NCI-H2107 (cell line): ENCODE data around the gene PLOD2.

Experiments
- DNase-seq: peaks from one replicate; lab custom pipeline; 2025; lab: John Stamatoyannopoulos, UW

PLOD2 gene

DNA sequence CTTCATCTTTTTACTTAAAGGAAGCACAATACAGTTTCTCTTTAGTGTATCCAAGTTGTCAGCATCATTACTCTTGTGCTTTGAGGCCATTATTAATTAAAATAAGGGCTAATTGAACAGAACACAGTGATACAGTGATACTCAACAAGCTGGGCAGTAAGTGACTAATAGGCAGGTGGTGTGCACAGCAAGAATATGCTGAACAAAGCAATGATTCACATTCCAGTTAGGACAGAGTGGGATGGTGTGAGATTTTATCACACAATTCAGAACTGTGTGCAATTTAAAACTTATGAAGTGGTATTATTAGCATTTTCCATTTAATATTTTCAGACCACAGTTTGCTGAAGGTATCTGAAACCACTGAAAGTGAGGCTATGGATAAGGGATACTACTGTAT is 116.9 kb downstream of the PLOD2 start:
- DNase-seq = no peak

DNA sequence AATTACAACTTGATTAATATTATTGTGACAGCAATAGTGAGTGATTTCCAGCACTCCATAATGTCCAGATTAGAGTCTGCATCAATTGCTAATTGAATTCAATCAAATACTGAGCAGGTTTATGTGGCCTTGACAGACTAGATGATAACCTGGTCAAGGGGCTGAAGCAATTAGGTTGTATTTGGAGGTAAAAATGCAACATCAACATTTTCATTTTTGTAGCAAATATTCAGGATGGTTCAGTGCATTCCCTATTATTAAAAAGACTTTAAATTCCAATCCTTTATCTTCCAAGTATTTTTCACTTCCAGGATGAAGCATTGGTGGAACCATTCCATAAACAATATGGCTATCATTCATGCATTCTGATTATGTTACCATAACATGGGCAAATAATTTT is 120.4 kb downstream of the PLOD2 start:
- no peak for DNase-seq

DNA sequence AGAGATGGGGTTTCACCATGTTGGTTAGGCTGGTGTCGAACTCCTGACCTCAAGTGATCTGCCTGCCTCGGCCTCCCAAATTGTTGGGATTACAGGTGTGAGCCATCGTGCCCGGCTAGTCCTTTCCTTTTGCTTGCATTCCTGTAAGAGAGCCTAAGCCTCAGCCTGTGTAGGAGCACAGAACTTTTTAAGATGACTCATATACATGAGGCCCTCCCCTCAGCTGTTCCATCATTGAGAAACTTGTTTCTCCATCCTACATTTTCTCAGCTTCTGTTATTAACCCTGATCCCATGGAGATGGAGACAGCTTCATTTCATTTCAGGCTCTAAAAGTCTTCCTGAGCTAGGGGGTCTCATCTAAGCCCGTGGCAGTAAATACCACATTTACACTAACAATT is 123.3 kb downstream of the PLOD2 start:
- no peak for DNase-seq

DNA sequence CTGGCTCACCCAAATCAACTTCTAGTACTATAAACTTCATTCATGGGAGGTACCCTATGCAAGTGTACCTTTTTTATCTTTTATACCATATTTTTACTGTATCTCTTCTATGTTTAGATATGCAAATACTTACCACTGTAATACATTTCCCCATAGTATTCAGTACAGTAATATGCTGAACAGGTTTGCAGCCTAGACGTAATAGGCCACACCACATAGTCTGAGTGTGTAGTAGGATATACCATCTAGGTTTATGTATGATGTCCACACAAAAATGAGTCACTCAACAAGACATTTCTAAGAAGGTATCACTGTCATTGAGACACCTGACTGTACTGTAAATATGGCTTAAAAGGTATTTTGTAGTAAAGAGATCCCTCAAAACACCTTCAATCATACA is 124.7 kb downstream of the PLOD2 start:
- DNase-seq = no peak

GRCh38 chr3:146035366-146035765 is 125.6 kb downstream of the PLOD2 start:
- DNase-seq = no peak

DNA sequence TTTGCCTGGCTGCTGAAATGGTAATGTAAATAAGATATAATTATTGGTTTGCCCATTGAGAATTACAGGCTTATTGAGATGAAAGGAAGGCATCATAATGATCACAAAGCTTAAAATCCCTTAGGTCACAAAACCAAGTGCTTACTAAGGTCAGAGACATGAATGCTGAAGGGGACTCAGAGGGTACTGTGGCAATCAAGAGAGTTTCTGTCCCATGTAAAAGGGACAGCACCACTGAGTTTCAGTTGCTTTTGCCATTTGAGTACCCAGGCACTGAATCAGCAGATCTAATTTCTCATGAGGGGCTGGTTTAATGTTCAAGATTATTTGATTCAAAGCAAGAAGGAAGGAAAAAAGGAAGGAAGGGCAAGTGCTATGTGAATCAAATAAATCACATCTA is 127.0 kb downstream of the PLOD2 start:
- no peak for DNase-seq

DNA sequence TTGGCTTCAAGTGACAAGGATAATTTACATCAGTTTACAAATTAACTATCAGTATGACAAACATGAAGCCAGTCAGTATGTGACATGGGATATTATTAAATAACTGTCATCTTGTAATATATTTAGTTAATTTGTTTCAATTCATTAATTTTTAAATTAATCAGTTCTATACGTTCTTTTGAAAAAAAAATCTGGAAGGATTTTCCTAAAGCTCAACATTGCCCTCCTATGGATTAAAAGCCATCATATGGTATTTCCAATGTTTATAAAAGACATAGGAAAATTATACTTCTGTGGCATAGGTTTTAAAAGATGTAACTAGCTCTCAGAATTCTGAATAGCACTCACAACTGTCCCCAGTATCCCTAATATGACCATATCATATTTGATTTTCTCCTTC is 134.4 kb downstream of the PLOD2 start:
- DNase-seq = no peak

DNA sequence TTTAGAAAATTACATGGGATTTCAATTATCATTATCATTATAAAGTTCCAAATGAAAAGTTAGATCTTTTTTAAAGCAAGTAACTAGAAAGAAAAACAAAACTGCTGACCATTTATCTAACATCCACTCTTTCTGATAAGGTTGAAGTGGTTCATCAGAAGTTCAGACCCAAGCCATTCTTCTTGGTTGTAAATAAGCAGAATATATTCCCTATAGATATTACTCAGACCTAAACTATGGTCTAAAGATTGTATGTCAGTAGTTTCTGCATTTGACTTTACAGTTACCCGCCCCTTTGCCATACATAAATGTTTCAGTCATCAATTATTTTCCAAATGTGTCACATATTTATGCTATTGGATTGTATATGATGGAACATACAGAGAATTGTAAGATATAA is 136.7 kb downstream of the PLOD2 start:
- no peak for DNase-seq

DNA sequence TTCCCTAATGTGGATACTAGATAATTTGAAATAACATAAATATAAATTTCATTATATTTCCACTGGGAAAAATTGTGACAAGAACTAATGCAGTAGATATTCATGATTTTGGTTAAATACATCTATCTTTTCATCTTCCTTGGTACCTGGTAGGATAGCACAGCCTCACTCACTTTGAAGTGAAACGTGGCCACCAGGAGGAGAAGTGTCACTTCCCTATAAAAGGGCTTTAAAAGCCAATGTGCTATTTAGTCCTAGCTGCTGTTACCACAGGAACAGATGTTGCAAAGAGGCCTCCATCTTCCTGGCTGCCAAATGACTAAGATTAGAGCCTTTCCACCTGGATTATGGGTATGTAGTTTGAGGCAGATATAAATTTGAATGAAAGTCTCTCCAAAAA is 140.0 kb downstream of the PLOD2 start:
- no peak for DNase-seq

DNA sequence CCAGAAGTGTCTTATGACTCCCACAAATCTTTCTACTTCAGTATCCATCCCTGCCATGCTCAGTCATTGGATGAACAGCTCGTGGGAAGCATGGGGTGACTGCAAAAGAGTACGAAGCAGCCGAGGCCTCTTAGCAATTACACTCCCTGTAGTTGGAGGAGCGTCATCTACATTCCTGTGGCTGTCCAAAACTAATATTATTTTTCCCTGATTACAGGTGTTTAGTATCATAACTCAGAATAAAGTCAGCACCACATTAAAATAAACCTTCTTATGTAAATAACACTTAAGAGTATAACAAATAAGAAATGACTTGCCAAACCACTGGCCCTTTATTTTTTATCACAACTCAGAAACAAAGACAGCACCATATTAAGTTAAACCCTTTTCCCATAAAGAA is 141.5 kb downstream of the PLOD2 start:
- DNase-seq = no peak
